Body of pancreas (tissue), 4 donors: ENCODE data around the gene FURIN.

Experiments used
- POLR2A ChIP-seq, 3 donors: fragments of 450-650 bp; IDR thresholded peaks; one replicate each; pipeline ENCODE4 v1.6.1; 2016; ENCODE audit warnings: antibody characterized with exemption in 3 of 3, mild to moderate bottlenecking in 2 of 3
- TF ChIP-seq, protein P1 (sequence below), 7 experiments: fragments of 450-650 bp in 4 of 7; fragments of 200-600 bp in 3 of 7; sonication (generic) in 3 of 7; IDR thresholded peaks; one replicate each; pipeline ENCODE4 v1.5.1; 2016 to 2019; ENCODE audit warnings: antibody characterized with exemption in 7 of 7

DNA sequence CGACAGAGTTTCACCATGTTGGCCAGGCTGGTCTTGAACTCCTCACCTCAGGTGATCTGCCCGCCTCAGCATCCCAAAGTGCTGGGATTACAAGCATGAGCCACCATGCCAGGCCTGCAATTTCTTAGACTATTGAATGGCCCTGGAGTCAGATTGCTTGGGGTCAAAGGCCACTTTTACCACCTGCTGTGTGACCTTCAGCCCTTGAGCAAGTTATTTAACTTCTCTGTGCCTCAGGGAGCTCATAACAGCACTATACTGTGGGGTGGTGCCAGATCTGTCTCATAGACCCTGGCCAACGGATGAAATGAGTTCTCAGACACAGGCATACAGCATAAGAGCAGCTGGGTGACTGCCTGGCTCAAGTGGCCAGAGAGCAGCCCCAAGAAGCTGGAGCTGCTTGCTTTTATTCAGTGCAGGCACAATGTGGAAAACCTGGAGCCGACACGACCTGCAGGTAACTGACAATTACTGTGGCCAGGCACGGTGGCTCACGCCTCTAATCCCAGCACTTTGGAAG is 44.9 kb upstream of the FURIN start:
- TF ChIP-seq, protein P1, sequence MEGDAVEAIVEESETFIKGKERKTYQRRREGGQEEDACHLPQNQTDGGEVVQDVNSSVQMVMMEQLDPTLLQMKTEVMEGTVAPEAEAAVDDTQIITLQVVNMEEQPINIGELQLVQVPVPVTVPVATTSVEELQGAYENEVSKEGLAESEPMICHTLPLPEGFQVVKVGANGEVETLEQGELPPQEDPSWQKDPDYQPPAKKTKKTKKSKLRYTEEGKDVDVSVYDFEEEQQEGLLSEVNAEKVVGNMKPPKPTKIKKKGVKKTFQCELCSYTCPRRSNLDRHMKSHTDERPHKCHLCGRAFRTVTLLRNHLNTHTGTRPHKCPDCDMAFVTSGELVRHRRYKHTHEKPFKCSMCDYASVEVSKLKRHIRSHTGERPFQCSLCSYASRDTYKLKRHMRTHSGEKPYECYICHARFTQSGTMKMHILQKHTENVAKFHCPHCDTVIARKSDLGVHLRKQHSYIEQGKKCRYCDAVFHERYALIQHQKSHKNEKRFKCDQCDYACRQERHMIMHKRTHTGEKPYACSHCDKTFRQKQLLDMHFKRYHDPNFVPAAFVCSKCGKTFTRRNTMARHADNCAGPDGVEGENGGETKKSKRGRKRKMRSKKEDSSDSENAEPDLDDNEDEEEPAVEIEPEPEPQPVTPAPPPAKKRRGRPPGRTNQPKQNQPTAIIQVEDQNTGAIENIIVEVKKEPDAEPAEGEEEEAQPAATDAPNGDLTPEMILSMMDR (IDR thresholded peaks at IDR 0.05) = no peak
- TF ChIP-seq POLR2A (IDR thresholded peaks at IDR 0.05) = no peak
